Measurements from ENCODE around the gene CAMSAP1.

Gene CAMSAP1

DNA sequence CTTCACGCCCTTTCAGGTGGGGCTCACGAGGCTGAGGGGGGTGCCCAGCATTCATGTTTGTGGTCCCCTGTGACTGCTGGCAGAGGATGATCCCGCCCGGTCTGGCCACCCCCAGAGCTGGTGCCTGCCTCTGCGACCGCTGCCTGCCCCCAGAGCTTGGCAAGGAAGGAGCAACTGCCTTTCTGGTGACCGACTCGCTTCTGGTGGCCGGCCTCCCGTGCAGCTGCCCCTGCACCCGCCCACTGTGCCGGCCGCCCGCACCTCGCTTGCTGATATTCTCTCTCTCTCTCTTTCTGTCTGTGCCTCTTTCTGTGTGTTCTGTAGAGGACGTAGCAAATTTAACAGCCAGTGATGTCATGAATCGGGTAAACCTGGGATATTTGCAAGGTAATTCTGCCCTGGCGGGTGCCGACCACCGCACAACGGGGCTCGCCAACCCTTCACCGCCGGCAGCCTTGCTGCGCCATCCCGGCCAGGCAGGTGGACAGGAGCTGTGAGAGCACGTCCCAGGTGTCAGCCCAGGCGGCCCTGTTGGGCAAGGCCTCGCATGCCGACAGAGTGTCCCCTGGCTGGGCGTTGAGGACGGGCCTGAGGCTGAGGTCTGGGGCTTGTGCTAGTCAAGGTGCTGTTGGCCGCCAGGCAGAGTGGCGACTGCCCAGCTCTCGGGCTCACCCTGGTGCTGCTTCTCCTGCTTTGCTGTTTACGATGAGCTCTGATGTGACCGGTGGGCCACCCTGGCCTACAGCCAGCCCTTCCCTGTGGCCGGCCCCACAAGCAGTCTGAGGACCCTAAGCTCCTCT, 119.4 kb downstream of the CAMSAP1 start:
- no peak for DNase-seq

GRCh38 chr9:135787317-135787716, 120.0 kb downstream of the CAMSAP1 start:
- DNase-seq, result no peak

- no peak for DNase-seq
Measured at GRCh38 chr9:135786146-135786690, 121.1 kb downstream of the CAMSAP1 start.

DNA sequence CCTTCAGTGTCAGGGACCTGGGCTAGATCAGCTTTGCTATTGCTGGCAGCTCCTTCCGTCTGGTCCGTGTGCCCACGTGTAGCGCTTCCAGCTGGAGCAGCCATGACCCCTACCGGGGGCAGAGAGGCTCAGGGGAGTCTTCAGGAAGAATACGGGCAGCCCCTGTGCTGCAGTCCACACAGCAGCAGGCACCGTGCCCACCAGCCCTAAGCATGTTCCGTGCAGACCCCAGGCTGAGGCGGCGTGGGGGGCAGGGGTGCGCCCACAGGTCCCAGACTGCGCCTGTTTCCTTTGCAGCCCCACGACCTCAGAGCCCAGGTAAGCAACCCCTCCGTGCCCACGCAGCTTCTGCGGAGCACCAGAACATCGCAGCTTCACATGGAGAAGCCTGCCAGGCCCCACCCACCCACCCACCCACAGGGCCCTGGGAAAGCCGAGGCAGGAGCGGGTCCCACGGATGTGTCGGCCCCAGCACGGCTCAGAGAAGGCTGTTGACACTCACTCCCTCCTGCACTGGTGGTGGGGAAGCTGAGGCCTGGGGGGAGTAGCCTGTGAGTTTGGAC, 122.3 kb downstream of the CAMSAP1 start:
- DNase-seq, result no peak

DNA sequence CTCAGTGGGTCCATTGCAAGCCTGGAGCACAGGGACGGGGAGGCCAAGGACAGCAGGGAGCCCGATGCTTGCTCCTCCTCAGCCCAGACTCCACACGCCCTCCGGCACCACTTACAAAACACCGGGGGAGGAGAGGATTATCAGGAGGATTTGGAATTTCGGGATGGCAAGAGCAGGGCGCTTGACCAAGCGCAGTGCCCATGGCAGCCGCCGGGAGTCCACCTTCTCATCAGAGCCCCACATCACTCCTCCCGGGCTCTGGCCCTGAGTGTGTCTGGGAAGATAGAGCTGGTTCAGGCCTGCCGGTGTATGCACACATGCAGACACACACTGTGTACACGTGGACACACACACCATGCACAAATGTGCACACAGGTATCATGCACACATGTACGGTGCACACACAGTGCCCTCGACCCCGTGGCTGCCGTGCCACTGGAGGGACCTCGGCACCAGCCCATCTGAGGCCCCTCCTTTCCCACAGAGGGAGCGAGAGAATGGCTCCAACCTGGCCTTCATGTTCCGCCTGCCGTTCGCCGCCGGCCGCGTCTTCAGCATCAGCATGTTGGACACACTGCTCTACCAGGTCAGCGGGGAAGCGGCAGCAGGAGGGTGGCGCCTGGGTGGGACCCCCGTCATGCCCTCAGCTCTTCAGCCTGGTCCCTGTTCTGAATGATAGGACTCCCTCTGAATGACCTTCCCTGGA, 123.7 kb downstream of the CAMSAP1 start:
- no peak for DNase-seq

DNA sequence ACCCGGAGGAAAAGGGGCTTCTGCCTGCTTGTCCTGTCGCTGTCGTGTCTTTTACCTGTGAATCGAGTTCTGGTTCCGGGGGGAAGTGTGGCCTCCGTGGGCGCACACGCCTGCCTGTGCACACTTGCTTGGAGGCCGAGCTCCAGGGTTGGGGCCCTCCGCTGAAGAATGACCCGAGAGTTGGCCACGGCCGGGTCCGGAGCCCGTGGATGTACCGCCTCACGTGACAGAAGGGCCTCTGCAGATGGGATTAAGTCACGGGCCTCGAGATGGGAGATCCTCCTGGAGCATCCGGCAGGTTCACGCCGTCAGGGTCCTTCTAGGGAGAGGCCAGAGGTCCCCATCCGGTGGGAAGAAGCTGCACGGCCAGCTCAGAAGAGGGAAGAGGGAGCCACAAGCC, 124.4 kb downstream of the CAMSAP1 start:
- no peak for DNase-seq

- DNase-seq, result no peak
Measured at GRCh38 chr9:135780626-135781025, 126.7 kb downstream of the CAMSAP1 start.

GRCh38 chr9:135780086-135780485, 127.3 kb downstream of the CAMSAP1 start:
- DNase-seq, result no peak

- DNase-seq, result no peak
Measured at GRCh38 chr9:135779571-135779970, 127.8 kb downstream of the CAMSAP1 start.

DNA sequence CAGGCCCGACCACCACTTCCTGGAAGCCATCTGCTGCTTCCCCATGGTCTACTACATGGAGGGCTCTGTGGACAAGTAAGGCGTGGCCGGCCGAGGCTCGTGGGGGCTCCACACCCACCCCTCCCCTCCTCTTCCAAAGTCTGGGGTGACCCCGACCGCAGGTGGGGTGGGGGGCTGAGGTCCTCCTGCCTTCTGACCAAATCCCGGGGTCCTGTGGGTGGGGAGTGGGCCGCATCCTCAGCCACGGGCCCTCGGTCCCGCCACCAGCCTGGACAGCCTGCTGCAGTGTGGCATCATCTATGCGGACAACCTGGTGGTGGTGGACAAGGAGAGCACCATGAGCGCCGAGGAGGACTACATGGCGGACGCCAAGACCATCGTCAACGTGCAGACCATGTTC, 128.9 kb downstream of the CAMSAP1 start:
- DNase-seq, result no peak

- DNase-seq, result no peak
Measured at GRCh38 chr9:135777623-135778177, 129.6 kb downstream of the CAMSAP1 start.

DNA sequence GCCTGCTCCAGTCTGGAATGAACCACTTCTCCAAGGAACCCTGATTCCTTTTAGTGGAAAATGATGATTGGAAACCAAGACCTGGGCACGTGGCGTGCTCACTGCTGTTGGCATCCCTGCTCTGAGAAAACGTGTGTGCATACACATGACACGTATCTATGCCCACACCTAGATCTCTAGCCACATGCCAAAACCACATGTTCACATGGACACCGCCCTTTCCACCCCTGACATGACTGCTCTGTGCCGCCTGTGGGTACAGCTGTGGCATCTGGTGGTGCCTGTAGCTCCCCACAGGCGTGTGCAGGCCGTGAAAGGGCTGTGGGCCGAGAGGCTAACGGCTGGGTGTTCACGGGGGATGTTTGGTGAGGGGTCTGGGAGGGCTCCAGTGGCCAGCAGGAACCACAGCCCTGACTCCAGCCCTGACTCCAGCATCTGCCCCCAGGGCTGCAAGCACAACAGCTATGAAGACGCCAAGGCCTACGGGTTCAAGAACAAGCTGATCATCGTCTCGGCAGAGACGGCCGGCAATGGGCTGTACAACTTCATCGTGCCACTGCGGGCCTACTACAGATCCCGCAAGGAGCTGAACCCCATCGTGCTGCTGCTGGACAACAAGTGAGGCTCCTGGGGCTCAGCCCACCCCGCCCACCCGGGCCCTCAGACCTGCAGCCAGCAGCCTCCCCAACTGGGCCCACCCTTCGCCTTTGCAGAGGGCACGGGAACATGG, 130.3 kb downstream of the CAMSAP1 start:
- DNase-seq, result no peak

DNA sequence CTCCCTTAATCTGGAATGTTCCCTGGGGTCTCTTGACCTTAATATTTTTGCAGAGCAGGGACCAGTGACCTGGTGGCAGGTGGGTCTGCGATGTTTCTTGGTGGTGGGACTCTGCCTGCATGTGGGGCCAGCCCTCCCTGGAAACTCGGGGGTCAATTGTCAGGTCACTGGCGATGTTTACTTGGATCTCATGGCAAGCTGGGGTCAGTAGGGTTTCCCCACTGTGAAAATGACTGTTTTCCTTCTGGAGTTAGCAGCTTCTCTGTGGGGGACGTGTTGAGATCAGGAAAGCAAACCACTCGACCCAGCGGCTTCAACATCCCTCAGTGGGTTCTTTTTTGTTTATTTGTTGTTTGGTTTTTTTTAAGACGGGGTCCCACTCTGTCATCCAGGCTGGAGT, 131.4 kb downstream of the CAMSAP1 start:
- no peak for DNase-seq

DNA sequence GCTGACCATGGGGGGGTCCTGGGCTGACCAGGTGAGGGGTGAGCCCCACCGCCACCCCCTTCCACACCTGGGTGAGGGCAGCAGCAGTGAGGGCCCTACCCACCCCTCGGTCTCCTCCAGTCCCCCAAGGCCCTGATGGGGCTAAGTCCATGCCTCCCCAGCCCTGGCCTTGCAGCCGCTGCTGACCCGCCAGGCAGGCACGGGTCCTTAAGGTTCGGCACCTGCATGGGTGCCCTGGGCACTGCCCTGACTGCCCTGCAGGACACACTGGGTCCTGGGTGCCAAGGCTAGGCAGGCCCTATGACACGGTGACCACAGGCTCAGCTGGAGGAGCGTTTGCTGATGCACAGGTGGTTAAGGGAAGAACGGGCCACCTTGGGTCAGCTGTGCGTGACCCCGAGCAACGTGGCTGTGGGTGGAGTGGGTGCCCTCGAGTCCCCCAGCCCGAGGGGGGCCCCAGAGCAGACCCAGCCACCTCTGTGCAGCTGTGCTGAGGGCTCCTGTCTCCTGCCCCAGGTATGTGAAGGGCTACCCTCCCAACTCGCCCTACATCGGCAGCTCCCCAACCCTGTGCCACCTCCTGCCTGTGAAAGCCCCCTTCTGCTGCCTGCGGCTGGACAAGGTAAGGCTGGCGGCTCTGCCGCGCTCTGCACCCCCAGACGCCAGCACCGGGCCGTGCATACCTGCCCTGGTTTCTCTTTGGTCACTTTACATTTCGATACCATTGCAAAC, 132.4 kb downstream of the CAMSAP1 start:
- DNase-seq, result no peak

- no peak for DNase-seq
Measured at GRCh38 chr9:135774239-135774747, 133.1 kb downstream of the CAMSAP1 start.

DNA sequence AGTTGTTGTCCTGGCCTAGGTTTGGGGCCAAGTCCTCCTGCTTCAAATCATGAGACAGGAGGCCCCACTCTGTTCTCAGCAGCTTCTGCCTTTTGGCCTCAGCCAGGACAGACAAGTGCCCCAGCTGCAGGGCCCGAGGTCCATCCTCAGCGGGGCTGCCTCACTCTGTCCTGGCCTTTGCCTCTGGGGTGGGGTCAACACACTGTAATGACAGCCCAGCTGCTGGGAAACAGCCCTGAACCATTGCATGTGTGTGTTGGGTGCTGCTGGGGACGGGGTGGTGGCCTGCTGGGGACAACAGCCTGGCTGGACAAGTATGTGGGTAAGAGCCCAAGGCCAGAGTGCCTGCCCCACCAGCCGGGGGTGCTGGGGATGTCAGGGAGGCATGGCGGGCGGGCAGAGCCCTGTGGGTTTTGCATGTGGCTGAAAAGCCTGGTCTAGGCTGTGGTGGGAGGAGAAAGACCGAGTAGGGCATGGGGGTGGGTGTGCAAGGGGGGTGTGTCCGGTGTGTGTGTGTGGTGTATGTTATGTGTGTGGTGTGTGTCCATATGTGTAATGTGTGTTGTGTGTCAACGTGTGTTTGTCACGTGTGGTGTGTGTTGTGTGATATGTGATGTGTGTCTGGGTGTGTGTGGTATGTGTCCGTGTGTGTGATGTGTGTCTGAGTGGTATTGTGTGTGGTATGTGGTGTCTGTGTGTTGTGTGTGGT, 133.7 kb downstream of the CAMSAP1 start:
- no peak for DNase-seq

DNA sequence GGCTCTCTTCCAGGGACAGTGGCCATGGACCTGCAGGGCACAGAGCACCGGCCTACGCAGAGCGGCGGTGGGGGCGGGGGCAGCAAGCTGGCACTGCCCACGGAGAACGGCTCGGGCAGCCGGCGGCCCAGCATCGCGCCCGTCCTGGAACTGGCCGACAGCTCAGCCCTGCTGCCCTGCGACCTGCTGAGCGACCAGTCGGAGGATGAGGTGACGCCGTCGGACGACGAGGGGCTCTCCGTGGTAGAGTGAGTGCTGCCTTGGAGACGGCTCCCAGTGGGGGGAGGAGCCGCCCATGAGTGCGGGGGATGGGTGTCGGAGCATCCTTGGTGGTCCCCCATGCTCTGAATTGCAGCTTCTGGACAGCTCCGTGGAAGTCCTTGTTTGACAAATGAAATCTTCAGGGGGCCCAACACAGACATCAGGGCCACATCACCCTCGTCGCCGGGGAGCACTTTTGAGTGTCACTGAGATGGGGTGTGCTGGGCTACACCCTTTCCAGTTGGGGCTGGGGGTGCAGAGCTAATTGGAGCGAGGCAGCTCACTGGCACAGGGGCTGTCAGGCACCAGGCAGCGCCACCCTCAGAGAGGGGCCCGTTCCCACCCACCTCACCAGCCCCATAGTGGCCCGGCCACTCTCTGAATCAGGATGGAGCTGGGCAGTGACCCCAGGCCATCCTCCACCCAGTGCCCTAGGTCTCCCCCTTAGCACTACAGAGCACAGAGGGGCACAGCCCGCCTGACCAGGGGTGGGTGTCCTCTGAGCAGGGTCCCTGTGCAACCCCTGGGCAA, 134.4 kb downstream of the CAMSAP1 start:
- DNase-seq, result no peak

DNA sequence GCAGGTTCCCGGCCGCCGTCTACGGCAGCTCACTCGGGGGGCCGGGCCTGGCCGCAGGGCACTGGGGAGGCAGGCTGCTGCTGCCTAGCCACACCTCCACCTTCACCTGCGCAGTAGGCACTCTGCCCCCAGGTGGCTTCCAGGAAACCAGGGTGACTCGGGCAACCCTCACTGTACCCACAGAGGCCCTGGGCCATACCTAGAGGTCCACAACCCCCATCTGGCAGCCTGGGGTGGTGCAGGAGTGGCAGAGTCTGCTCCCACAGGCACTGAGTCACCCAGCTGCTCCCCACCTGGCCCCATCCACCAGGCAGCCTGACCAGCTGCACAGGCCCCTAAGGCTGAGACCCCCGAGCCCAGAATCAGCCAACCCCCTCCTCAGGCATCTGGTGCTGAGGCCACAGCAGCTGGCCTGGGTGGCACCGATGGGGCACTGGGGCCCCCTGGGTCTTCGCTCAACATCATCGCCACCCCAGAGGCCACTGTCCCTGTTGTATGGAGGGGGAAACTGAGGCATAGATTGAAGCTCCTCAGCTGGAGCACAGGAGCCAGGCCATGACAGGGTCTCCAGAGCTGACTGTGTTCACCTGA, 135.2 kb downstream of the CAMSAP1 start:
- DNase-seq, result no peak

DNA sequence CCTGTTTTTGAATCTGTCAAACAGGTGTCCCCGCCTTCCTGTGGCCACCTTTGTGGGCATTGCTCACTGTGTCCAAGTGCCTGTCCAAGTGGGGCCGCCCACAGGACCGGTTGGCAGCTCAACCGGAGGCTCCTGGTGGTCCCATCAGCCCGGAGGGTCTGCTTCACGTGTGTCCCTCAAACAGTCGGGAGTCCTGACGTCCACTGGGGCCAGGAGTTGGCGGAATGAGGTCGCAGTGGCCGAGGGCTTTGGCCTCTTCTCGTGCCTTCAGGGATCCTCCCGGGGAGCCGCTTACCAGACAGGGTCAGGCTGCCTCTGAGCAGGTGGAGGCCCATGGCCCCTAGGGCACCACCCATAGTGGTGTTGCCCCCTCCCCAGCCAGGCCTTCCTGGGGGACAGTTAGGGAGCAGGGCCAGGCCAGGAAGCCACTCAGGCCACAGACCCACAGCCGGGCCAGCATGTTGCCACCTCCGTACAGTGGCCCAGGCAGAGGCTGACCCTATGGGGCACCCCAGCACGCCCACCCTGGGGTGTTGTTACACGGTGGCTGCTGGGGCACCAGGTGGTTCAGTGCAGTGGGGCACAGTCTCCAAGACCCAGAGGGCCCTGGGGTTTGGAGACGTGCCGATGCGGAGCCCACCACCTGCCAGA, 135.8 kb downstream of the CAMSAP1 start:
- no peak for DNase-seq

Measured in NCI-H1417 treated with DMSO at 0.1 percent for 48 hours (cell line).